Aorta (tissue), 5 donors: Measurements from ENCODE around the gene PDE3A. TPM values are rescaled to one million over a fixed set of nuclear protein-coding genes. Genes with fewer than 3 reads are reported as not detected.

Experiments
- ATAC-seq: fragments of 200-7000 bp; cut with Tn5 transposase; one replicate; pipeline ENCODE4 v1.9.1; 2022; ENCODE audit warnings: moderate library complexity; ENCODE audit not compliant: low FRiP score
- DNase-seq, 2 donors: peaks; one replicate each; pipeline ENCODE4 v3.0.0-alpha.2; 2020
- H3K27ac ChIP-seq, 2 donors: one replicate each; pipeline ENCODE4 v1.5.1; 2013; ENCODE audit warnings: low read length in 2 of 2, mild to moderate bottlenecking in 2 of 2, moderate library complexity in 2 of 2, control low read depth in 1 of 2, inconsistent platforms in 1 of 2, low read depth in 1 of 2
- H3K27me3 ChIP-seq, 2 donors: one replicate each; pipeline ENCODE4 v1.6.1; 2013; ENCODE audit warnings: control low read depth in 1 of 2, low read length in 1 of 2, mild to moderate bottlenecking in 1 of 2, moderate library complexity in 1 of 2; ENCODE audit not compliant: insufficient read depth in 2 of 2, control insufficient read depth in 1 of 2
- H3K36me3 ChIP-seq, 2 donors: one replicate each; pipeline ENCODE4 v1.6.1; 2013; ENCODE audit warnings: control low read depth in 1 of 2, low read length in 1 of 2, mild to moderate bottlenecking in 1 of 2; ENCODE audit not compliant: insufficient read depth in 2 of 2, control insufficient read depth in 1 of 2
- H3K4me1 ChIP-seq, 2 donors: one replicate each; pipeline ENCODE4 v1.6.1; 2013; ENCODE audit warnings: low read length in 2 of 2, control low read depth in 1 of 2, mild to moderate bottlenecking in 1 of 2, moderate library complexity in 1 of 2; ENCODE audit not compliant: insufficient read depth in 2 of 2, control insufficient read depth in 1 of 2
- H3K4me3 ChIP-seq, 2 donors: one replicate each; pipeline ENCODE4 v1.5.1; 2013; ENCODE audit warnings: low read length in 2 of 2, control low read depth in 1 of 2, mild to moderate bottlenecking in 1 of 2
- H3K9me3 ChIP-seq: one replicate; pipeline ENCODE4 v1.6.1; 2013; ENCODE audit warnings: mild to moderate bottlenecking, low read length; ENCODE audit not compliant: control insufficient read depth
- WGBS, 2 donors: extraction: QIAGEN DNeasy Blood & Tissue Kit; methylation state at CpG; one replicate each; pipeline ENCODE4 v1.1.7; 2013; 5-methylcytosine and 5-hydroxymethylcytosine counted together
- intact Hi-C, 2 donors: fragments of 100-400 bp; cut with DNase I; formaldehyde crosslinking; loops; one replicate each; pipeline versions ENCODE4 v1.14.2 to v1.15.0; 2022
- polyA plus RNA-seq, 2 donors: library from polyadenylated mRNA; stranded (reverse); fragments of 200-250 nt; gene quantifications; one replicate each; pipeline ENCODE4 v1.2.3, GENCODE V29; 2013
- total RNA-seq, 2 donors: library from RNA; stranded (reverse); fragmentation: NEBNext Ultra II Directional; extraction: Animal tissue kit (Norgen Biotek cat#: 25700); gene quantifications; one replicate each; pipeline ENCODE4 v1.2.1, GENCODE V29; 2021
- donor health status: healthy with polysubstance abuse.
- donor health status: Bipolar disorder and iron deficiency.
- donor health status: DM: no; HTN: no; CAD: no.
- donor health status: DM: no; HTN: no; CAD: no.
- donor health status: DM: yes; HTN: yes; CAD: no.

Gene PDE3A
- total and polyA plus RNA-seq, 4 donors = 7.4 to 99.3 (median 62.4) TPM

DNA sequence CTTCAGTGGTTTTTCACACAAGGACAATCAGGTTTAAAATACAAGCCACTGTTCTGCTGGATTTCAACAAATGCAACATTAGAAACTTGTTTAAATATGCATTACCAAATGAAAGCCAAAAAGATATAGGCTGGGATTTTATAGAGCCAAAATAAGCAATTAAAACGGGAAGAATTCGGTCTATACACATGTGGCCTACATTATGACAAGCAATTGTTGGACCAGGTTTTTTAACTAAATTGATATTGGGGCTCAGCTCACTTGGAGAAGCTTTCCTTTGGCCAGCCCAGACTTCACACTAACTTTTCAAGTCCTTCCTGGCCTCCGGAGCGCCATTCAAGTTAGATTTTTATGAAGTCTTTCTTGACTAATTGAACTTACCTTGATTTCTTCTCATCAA lies 16.9 kb upstream of the PDE3A start:
- Histone ChIP-seq H3K4me1 (peaks cover 0 to 5% of the 10 kb centered on the region in 2 donors), H3K36me3 (no peaks in the 10 kb centered on the region), H3K27me3 (no peaks in the 10 kb centered on the region), H3K9me3 (no peaks in the 10 kb centered on the region), H3K4me3 (no peak overlapping the region), H3K27ac (peak overlapping the region; percentile 12 to 52)
- no peak for DNase-seq
- 49 to 58% methylated on average over 4 of the region's 4 CpGs for WGBS, 2 donors
- intact Hi-C loops = no loop called here
- ATAC-seq = no peak

DNA sequence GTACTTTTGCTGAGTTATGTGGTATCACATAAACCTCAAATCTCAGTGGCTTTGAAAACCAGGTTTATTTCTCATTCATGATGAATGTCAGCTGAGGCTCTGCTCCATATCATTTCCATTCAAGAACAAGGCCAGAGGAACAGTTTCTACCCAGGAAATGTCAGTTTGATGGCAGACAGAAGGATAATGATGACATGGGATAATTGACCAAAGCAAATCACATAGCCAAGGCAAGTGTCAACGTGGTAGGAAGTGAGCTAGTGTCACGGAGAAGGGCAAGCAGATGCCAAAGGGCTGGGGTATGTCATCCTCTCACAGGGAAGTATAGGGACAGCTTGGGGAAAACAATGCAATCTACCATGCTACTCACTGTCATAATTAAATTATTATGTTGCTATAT lies 12.3 kb upstream of the PDE3A start:
- H3K36me3 ChIP-seq = no peaks in the 10 kb centered on the region
- 77 to 83% methylated on average over 2 of the region's 2 CpGs for WGBS, 2 donors
- H3K4me1 ChIP-seq = peaks cover 0 to 5% of the 10 kb centered on the region in 2 donors
- ATAC-seq = no peak
- DNase-seq = no peak
- no peak overlapping the region for H3K4me3 ChIP-seq
- no peaks in the 10 kb centered on the region for H3K9me3 ChIP-seq
- no peak overlapping the region for H3K27ac ChIP-seq
- intact Hi-C loops = no loop called here
- H3K27me3 ChIP-seq = no peaks in the 10 kb centered on the region

DNA sequence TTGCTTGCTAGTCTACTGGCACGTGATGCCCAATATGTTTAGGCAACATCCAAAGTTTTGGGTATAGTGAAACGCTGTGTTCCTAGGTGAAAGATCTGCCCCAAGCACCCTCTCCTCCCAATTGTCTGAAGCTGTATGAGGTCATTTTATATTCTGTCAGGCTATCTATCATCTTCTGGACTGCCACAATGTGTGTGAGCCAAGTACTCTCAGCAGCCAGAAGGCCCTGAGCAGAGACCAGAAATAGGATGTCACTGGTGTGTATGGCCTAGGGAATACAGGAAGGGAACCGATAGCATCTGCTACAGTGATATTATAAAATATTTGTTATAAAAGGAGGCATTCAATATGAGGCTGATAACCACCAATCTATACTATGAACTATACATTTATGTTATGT lies 7.9 kb upstream of the PDE3A start:
- Histone ChIP-seq H3K36me3 (no peaks in the 10 kb centered on the region), H3K4me3 (no peak overlapping the region), H3K9me3 (no peaks in the 10 kb centered on the region), H3K4me1 (no peaks in the 10 kb centered on the region), H3K27me3 (no peaks in the 10 kb centered on the region), H3K27ac (no peak overlapping the region)
- DNase-seq = no peak
- intact Hi-C loops = loop anchor here in 1 of 2 donors (10.0 kb wide), 1 partner anchor 606 kb away; no protein-coding TSS in a partner anchor
- ATAC-seq = no peak
- WGBS, 2 donors = 67 to 71% methylated on average over 3 of the region's 3 CpGs

DNA sequence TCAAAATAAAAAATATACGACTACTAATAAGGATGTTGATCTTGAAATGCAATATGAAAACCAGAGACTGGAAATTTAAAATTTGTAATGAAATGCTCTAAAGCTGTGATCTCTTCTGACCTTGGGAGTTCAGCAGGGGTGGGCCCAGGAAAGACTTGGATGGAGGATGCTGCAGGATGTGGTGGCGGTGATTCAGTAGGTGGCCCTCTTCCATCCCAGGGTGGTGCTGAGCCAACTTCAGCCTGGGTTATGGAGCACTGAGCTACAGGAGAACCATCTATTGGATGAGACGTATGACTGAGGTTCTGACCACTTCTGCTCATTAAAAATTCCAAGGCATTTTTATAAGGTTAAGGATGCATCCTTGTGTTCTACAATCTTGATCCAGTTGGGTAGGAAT lies 6.9 kb upstream of the PDE3A start:
- Histone ChIP-seq H3K4me1 (no peaks in the 10 kb centered on the region), H3K36me3 (no peaks in the 10 kb centered on the region), H3K4me3 (no peak overlapping the region), H3K27ac (no peak overlapping the region), H3K27me3 (no peaks in the 10 kb centered on the region), H3K9me3 (no peaks in the 10 kb centered on the region)
- ATAC-seq = no peak
- 98% methylated on average over 3 of the region's 3 CpGs for WGBS, 2 donors
- intact Hi-C loops = loop anchor here in 1 of 2 donors (10.0 kb wide), 1 partner anchor 607 kb away; no protein-coding TSS in a partner anchor
- DNase-seq = no peak

DNA sequence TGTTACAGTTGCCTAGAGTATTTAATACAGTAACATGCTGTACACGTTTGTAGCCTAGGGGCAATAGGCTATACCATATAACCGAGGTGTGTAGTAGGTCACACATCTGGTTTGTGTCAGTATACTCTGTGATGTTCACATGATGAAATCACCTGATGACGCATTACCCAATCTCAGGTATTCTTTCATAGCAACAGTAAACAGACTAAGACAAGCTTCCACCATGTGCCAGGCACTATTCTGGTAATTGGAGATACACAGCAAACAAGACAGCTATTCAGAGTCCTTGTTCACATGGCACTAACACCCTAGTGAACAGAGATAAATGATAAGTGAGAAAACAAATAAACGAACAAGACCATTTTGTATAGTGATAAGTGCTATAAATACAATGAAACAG lies 3.8 kb upstream of the PDE3A start:
- Histone ChIP-seq H3K4me1 (no peaks in the 10 kb centered on the region), H3K27ac (no peak overlapping the region), H3K27me3 (no peaks in the 10 kb centered on the region), H3K4me3 (no peak overlapping the region), H3K9me3 (no peaks in the 10 kb centered on the region), H3K36me3 (no peaks in the 10 kb centered on the region)
- intact Hi-C loops = loop anchor here in 1 of 2 donors (10.0 kb wide), 1 partner anchor 610 kb away; no protein-coding TSS in a partner anchor
- WGBS, 2 donors = 92 to 97% methylated on average over 4 of the region's 4 CpGs
- ATAC-seq (no peak), DNase-seq (no peak)

DNA sequence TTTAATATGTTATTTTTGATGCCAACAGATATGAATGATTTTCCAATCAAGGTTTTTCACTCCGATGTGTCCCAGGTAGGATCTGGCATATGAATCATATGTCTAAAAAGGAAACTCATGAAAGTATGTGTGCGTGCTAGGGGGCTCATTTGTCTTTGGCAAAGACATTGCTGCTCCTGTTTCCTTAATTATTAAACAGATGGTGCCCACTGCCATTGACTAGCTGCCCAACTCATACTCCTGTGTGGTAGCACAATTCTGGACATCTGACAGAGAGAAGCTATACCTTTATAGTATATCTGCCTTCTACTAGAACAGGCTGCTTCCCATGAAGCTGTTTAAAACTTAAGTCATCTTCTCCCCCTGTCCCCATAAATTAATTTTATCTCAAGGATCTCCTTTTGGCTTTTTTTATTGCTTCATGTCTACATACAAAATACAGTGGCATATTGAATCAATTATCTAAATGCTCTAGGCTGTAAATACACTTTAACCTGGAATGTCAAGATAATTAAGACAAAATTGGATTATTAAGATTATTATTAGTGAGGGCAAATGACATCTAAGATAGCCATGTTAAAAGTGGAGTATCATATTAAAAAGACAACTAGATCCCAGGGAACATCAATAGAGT lies 1.4 kb upstream of the PDE3A start:
- Histone ChIP-seq H3K27me3 (no peaks in the 10 kb centered on the region), H3K36me3 (no peaks in the 10 kb centered on the region), H3K4me3 (no peak overlapping the region), H3K4me1 (no peaks in the 10 kb centered on the region), H3K9me3 (no peaks in the 10 kb centered on the region), H3K27ac (peak overlapping the region in 1 of 2 donors; percentile 8)
- ATAC-seq (no peak), DNase-seq (no peak)
- WGBS, 2 donors = 94 to 97% methylated on average over 2 of the region's 2 CpGs
- intact Hi-C loops = loop anchor here in 1 of 2 donors (5.0 to 10.0 kb wide), 3 partner anchors 90 to 612 kb away; no protein-coding TSS in a partner anchor

DNA sequence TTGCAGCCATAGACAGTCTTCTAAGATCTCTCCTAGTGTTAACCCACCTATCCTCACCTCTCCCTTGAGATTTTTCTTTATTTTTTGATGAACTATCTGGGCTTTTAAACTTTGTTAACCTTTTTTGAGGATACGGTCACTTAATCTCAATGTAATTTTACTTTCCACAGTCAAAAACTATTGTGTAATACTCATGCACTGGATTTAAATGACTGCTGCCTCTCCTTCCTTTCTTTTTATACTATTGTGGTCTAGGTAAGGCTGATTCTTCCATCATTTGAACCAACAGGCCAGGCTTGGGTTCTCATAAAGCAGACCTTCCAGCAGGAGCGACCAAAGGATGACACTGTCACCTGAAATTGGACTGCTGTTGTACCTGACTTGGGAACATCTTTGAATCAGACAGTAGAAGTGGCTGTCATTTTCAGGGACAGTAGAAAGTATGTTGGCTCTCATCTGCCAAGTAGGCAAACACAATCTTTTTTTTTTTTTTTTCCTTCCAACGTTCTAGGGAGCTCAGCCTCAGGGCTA lies 689 bp upstream of the PDE3A start:
- no peak for ATAC-seq
- Histone ChIP-seq H3K4me1 (peaks cover 0 to 2% of the 10 kb centered on the region in 2 donors), H3K9me3 (no peaks in the 10 kb centered on the region), H3K4me3 (peak overlapping the region; percentile 84 to 95), H3K36me3 (no peaks in the 10 kb centered on the region), H3K27ac (peak overlapping the region; percentile 35 to 59), H3K27me3 (no peaks in the 10 kb centered on the region)
- no peak for DNase-seq
- intact Hi-C loops = loop anchor here in 1 of 2 donors (5.0 to 10.0 kb wide), 3 partner anchors 90 to 613 kb away; no protein-coding TSS in a partner anchor
- 8% methylated on average over 3 of the region's 3 CpGs for WGBS, 2 donors

DNA sequence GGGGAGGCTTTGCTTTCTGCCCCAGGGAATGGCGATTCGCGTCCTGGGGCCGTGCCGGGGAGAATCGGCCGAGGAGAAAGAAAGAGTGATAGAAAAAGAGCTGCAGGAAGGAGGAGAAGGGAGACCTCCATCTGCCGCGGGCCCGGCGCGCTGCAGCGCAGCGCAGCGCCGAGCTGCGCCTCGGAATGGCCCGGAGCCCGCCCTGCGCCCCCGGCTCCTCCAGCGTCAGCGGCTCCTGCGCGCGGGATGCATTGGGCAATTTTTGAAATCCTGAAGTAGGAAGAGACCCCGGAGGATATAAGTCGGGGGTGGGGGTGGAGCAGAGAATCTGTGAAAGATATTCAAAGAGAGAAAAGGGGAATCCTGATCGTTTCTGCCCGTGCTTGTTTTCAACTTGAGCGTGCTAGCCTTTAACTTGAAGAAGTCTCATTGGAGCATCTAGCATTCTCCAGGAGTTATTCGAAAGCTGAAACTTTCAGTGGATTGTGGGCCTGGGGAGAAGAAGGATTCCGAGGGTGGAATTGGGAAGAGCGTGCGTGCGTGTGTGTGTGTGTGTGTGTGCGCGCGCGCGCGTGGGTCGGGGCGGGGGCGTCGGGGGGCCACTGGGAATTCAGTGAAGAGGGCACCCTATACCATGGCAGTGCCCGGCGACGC lies 441 bp downstream of the PDE3A start:
- peak overlapping the region; percentile 35 to 52 for H3K27ac ChIP-seq
- H3K9me3 ChIP-seq = no peaks in the 10 kb centered on the region
- ATAC-seq = peak; percentile 76
- H3K4me1 ChIP-seq = peaks cover 0 to 2% of the 10 kb centered on the region in 2 donors
- H3K27me3 ChIP-seq = no peaks in the 10 kb centered on the region
- H3K4me3 ChIP-seq = peak overlapping the region; percentile 84 to 95
- peak; percentile 61 to 77 for DNase-seq
- intact Hi-C loops = loop anchor here in 1 of 2 donors (5.0 to 10.0 kb wide), 3 partner anchors 91 to 614 kb away; no protein-coding TSS in a partner anchor
- H3K36me3 ChIP-seq = no peaks in the 10 kb centered on the region
- 1% methylated on average over 50 of the region's 50 CpGs for WGBS, 2 donors
